Activated CD4-positive, alpha-beta T cell treated with anti-CD3 and anti-CD28 coated beads, Interleukin-2, amount 50 U/mL, for 16 hours (primary cell): ENCODE results near the gene GCM1.
"Not testable (repeated sequence)": the region's sequence is repeated elsewhere in the genome, so short reads cannot be mapped to it uniquely, and the experiment has no call there.

Source experiments
- DNase-seq: peaks from one replicate; pipeline ENCODE4 v3.0.0-alpha.2; 2020

GCM1 gene

DNA sequence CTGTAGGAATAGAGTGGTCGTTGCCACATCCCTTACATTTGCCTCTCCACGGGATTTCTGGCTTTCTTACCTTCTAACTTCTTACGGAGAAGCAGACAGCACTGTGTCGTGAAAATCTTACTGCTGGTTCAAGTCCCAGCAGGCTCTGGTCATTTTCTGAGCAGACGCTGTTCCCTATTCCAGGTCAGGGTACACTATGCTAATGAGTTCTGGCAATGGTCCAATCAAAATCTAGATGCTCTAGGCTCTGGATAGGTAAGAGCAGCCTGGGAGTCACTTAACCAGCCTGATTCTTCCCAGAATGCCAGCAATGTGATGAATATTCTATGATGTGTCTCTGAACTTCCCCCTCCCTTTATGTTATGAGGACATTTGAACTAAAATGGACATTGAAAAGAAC, at the start of gene GCM1:
Gene GCM1 (minus strand): TSS at position 158 of the 400 bp plus-strand sequence. CDS start 3,209 bp downstream, outside the sequence.
- no peak for DNase-seq

- DNase-seq, result no peak
Measured at GRCh38 chr6:53197553-53197952, 48.9 kb upstream of the GCM1 start.

- DNase-seq, result no peak
Measured at GRCh38 chr6:53195048-53195447, 46.4 kb upstream of the GCM1 start.

- no peak for DNase-seq
Measured at GRCh38 chr6:53192682-53193188, 44.1 kb upstream of the GCM1 start.

DNA sequence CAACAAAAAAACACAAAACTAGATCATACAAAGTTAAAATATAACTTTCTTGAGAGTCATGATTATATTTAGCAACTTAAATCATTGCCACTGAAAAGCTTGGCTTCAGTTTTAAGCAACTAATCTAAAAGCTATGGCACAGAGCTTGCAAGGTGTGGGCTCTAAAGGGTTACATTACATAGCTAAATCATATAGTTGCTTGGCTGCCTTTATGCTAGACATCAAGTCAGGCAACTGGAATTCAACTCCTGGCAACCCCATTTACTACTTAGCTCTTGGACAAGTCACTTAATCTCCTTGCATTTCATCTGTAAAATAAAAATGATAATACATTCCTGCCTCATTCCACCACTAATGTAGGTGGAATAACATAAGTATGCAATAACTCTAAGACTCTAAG, 40.9 kb upstream of the GCM1 start:
- DNase-seq, result no peak

DNA sequence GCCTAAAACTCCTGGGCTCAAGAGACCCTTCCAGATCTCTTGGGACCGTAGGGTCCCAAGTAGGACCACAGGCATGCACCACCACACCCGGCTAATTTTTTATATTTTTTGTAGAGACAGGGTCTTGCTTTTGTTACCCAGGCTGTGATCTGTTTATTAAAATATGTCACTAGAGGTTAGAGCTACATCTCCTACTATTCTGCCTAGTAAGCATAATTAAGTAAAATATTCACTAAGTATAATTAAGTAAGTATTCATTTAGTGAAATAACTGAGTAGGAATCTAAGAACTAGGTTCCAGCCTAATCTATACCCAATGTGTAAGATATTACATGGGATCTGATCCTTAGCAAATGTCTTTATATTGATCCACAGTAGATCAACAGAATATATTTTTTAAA, 40.2 kb upstream of the GCM1 start:
- no peak for DNase-seq

GRCh38 chr6:53180678-53181077, 32.0 kb upstream of the GCM1 start:
- DNase-seq, result no peak

GRCh38 chr6:53179961-53180651, 31.5 kb upstream of the GCM1 start:
- no peak for DNase-seq

- no peak for DNase-seq
Measured at GRCh38 chr6:53178837-53179432, 30.3 kb upstream of the GCM1 start.

- no peak for DNase-seq
Measured at GRCh38 chr6:53175027-53175426, 26.4 kb upstream of the GCM1 start.

DNA sequence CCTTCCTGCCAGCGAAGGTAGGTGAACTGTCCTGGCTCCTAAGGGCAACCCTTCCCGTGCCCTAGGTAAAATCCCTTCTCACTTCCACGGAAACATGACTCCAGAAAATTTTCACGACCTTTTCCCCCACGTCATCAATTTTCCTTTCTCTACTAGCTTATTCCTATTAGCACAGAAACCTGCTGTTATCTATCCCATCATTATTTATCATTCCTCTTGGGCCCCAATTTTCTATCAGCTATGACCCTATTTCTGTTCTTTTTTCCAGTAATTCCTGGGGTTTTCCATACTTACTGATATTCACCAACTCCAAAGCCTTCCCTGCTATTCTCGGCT, 23.8 kb upstream of the GCM1 start:
- DNase-seq, result no peak

DNA sequence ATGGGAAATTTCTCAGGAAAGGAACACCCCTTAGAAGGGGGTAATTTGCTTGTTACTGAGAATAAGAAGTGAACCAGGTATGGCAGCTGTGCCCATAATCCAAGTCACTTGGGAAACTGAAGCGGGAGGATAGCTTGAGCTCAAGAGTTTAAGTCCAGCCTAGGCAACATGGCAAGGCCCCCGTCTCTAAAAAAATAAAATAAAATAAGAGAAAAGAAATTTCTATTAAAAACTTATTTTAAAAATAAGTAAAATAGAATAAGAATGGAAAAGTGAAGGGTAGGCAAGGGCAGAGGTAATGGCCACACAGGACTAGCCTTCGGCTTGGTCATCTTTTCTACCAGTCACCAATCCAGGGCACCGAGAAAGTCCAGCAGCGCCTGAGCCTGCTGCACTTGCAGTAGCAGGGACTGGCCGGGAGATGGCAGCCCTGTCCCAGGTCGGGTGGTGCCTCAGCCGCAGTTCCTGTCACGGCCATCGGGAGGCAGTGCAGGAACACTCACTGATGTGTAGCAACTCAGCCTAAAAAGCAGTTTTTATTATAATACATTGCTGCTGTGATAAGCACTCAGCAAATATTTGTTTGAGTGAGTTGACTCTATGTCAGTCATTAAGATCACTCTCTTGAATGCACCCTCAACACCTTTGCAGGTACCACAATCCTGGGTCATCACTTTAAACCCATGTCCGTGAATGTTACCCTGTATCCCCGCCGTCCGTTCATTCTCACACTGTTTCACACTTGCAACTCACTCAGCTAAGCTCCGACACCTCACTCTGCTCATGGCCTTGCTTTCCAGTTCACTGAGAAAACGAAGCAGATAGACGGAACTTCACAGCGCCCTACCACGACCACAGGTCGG, 23.2 kb upstream of the GCM1 start:
- DNase-seq, result peak; percentile 90

GRCh38 chr6:53168516-53169267, 20.1 kb upstream of the GCM1 start:
- no peak for DNase-seq

DNA sequence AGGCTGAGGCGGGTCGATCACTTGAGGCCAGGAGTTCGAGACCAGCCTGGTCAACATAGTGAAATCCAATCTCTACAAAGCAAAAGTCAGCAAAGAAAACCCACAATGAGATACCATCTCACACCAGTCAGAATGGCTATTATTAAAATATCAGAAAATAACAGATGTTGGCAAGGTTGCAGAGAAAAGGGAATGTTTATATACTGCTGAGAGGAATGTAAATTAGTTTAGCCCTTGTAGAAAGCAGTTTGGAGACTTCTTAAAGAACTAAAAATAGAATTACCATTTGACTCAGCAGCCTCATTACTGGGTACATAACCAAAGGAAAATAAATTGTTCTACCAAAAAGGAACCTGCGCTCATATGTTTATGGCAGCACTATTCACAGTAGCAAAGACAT, 16.7 kb upstream of the GCM1 start:
- DNase-seq, result no peak

DNA sequence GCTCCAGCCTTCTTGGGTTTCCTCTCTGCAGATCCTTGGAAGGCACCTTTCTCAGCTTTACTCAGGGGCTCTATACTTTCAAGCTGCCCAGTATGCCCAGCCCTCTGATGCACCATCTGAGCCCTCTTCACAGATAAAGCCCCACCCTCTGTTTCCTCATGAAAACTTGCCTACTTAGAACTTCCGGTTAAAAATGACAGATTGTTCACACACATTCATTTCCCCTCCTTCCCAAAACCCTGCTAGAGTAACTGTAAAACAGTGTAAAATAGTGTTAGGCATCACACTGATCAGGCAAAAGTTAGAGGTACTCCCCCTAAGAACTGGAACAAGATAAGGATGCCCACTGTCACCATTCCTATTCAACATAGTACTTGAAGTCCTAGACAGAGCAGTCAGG, 14.0 kb upstream of the GCM1 start:
- peak; percentile 8 for DNase-seq

GRCh38 chr6:53161481-53162009, 12.9 kb upstream of the GCM1 start:
- no peak for DNase-seq

DNA sequence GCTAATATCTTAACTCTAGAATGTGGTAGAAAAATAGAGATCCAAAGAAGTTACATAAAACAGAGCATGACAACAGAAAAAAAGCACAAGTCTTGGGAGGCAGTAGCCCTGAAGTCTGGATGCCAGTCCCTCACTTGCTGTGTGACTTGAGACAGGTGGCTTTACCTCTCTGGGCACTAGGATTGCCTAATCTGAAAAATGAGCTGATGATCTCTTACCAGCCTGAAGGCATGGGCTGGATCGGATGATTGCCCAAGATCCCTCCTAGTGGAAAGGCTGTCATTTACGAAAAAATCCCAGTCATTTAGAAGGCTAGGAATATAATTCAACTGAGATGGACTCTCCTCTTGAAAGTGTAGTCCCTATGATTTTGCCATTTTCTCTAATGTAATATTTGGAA, 10.9 kb upstream of the GCM1 start:
- no peak for DNase-seq

DNA sequence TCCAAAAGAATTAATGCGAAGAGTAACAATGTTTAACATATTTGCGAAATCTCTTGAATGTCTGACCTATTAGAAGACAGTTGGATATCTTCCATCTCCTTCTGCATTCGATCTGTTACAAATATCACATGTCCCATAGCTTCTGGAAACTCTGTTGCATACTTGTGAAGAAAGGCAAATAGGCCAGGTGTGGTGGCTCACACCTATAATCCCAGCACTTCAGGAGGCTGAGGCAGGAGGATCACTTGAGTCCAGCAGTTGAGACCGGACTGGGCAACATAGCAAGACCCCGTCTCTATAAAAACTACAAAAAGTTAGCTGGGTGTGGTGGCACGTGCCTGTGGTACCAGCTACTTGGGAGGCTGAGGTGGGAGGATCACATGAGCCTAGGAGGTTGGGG, 9.4 kb upstream of the GCM1 start:
- DNase-seq, result not testable (repeated sequence)

- DNase-seq, result not testable (repeated sequence)
Measured at GRCh38 chr6:53155279-53155678, 6.6 kb upstream of the GCM1 start.

DNA sequence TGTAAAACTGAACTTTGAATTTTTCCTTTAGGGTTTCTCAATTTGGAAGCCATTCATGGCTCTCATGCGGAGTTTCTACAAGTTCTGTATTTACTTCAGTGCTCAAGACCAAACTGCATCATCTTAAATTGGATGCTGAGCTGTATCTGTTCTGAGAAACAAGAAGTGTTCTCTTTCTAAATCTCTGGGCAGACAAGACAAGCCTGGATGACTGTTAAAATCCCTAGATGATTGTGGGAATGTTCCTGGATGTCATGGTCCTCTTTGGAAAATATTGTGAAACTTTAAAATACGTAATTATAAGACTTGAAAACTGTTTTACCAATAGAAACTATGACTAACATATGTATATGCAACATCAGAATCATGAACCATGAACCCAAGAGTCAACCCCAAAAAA, 6.2 kb upstream of the GCM1 start:
- DNase-seq, result no peak

GRCh38 chr6:53154071-53154470, 5.4 kb upstream of the GCM1 start:
- no peak for DNase-seq

DNA sequence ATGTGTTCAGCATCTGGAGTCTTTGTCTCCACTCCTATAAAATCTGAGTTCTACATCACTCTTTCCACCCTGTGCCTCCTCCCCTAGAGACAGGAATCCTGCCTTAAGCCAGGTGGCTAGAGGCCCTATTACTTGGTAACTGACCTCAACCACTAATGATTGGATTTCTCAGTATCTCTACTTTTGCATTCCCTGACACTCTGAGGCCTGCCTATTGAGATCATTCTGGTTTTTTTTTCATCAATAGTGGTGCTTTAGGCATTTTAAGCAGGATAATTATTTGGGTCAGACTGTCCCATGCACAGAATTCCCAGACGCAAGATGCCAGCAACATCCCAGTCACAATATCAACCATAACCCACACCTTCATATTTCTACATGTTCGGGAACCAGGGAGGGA, 3.9 kb upstream of the GCM1 start:
- DNase-seq, result no peak

DNA sequence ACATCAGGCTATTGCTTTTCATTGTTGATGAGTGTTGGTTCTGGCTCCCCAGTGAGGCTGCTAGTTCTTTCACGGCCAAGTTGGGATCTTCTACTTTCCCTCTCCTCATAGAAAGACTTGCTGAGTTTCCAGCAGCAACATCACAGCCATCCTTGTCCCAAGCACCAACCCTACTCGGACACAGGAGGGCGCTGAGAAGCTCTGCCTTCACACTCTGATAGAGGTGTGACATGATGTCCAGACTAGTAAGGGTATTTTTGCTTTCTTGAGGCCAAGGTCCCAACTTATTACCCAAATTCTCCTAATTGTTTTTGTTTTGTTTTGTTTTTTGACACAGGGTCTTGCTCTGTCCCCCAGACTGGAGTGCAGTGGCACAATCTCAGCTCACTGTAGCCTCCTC, 3.0 kb upstream of the GCM1 start:
- peak; percentile 10 for DNase-seq
